SK-N-SH treated with all-trans-retinoic acid at 6 μM for 48 hours (cell line): ENCODE results near the gene SCAP.

ENCODE experiments used
- BACH2 ChIP-seq: fragments of 250-450 bp; sonication (Bioruptor Pico); IDR thresholded peaks from 2 replicates; pipeline ENCODE4 v1.9.0; 2021; ENCODE audit warnings: mild to moderate bottlenecking, borderline replicate concordance
- CREB5 ChIP-seq: fragments of 250-450 bp; sonication (Bioruptor Pico); IDR thresholded peaks from 2 replicates; pipeline ENCODE4 v1.5.1; 2020; ENCODE audit warnings: low read depth, mild to moderate bottlenecking, moderate library complexity
- GLIS3 ChIP-seq: fragments of 250-450 bp; sonication (Bioruptor Pico); IDR thresholded peaks from 2 replicates; pipeline ENCODE4 v1.5.0; 2020; ENCODE audit warnings: mild to moderate bottlenecking, moderate library complexity
- PPARA ChIP-seq: fragments of 250-450 bp; sonication (Bioruptor Pico); IDR thresholded peaks from 2 replicates; pipeline ENCODE4 v1.5.0; 2020; ENCODE audit warnings: mild to moderate bottlenecking, borderline replicate concordance
- RARB ChIP-seq: fragments of 250-450 bp; sonication (Bioruptor Pico); IDR thresholded peaks from 2 replicates; pipeline ENCODE4 v1.8.0; 2021; ENCODE audit warnings: mild to moderate bottlenecking, moderate library complexity
- TCF4 ChIP-seq: fragments of 250-450 bp; sonication (Bioruptor Pico); IDR thresholded peaks from 2 replicates; pipeline ENCODE4 v1.8.0; 2021; ENCODE audit warnings: mild to moderate bottlenecking, moderate library complexity, borderline replicate concordance
- ZFP3 ChIP-seq: fragments of 250-450 bp; sonication (Bioruptor Pico); IDR thresholded peaks from 2 replicates; pipeline ENCODE4 v1.5.0; 2020; ENCODE audit warnings: mild to moderate bottlenecking, moderate library complexity
- ZFP30 ChIP-seq: fragments of 450-650 bp; formaldehyde crosslinking; IDR thresholded peaks from 2 replicates; pipeline ENCODE4 v1.5.0; 2022; ENCODE audit warnings: mild to moderate bottlenecking, moderate library complexity
- ZNF565 ChIP-seq: fragments of 450-650 bp; formaldehyde crosslinking; conservative IDR thresholded peaks from 2 replicates; pipeline ENCODE4 v1.5.0; 2020; ENCODE audit warnings: low read depth, mild to moderate bottlenecking, moderate library complexity
- ZNF8 ChIP-seq: fragments of 450-650 bp; formaldehyde crosslinking; IDR thresholded peaks from 2 replicates; pipeline ENCODE4 v1.5.0; 2020; ENCODE audit warnings: mild to moderate bottlenecking, moderate library complexity
- TF ChIP-seq, protein P1 (sequence below): fragments of 250-450 bp; sonication (Bioruptor Pico); IDR thresholded peaks from 2 replicates; pipeline ENCODE4 v1.8.0; 2020; ENCODE audit warnings: mild to moderate bottlenecking, moderate library complexity, borderline replicate concordance
- TF ChIP-seq, protein P2 (sequence below): fragments of 250-450 bp; sonication (Bioruptor Pico); IDR thresholded peaks from 2 replicates; pipeline ENCODE4 v1.5.1; 2021; ENCODE audit warnings: mild to moderate bottlenecking, moderate library complexity

- TF ChIP-seq BACH2 (no peak), GLIS3 (no peak), RARB (CRISPR knock-in tag) (no peak), TCF4 (no peak), ZFP30 (CRISPR knock-in tag) (no peak), ZNF565 (CRISPR knock-in tag) (no peak), CREB5 (no peak), ZFP3 (CRISPR knock-in tag) (no peak), ZNF8 (CRISPR knock-in tag) (no peak), PPARA (no peak)
- TF ChIP-seq, protein P1, sequence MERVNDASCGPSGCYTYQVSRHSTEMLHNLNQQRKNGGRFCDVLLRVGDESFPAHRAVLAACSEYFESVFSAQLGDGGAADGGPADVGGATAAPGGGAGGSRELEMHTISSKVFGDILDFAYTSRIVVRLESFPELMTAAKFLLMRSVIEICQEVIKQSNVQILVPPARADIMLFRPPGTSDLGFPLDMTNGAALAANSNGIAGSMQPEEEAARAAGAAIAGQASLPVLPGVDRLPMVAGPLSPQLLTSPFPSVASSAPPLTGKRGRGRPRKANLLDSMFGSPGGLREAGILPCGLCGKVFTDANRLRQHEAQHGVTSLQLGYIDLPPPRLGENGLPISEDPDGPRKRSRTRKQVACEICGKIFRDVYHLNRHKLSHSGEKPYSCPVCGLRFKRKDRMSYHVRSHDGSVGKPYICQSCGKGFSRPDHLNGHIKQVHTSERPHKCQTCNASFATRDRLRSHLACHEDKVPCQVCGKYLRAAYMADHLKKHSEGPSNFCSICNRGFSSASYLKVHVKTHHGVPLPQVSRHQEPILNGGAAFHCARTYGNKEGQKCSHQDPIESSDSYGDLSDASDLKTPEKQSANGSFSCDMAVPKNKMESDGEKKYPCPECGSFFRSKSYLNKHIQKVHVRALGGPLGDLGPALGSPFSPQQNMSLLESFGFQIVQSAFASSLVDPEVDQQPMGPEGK (CRISPR knock-in tag), result no peak
- TF ChIP-seq, protein P2, sequence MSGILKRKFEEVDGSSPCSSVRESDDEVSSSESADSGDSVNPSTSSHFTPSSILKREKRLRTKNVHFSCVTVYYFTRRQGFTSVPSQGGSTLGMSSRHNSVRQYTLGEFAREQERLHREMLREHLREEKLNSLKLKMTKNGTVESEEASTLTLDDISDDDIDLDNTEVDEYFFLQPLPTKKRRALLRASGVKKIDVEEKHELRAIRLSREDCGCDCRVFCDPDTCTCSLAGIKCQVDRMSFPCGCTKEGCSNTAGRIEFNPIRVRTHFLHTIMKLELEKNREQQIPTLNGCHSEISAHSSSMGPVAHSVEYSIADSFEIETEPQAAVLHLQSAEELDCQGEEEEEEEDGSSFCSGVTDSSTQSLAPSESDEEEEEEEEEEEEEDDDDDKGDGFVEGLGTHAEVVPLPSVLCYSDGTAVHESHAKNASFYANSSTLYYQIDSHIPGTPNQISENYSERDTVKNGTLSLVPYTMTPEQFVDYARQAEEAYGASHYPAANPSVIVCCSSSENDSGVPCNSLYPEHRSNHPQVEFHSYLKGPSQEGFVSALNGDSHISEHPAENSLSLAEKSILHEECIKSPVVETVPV (CRISPR knock-in tag), result no peak
Observed at GRCh38 chr3:47452453-47453215, 23.1 kb downstream of the SCAP start.
